H7 (cell line): ENCODE data around the gene B3GNT2. TPM values are rescaled to one million over a fixed set of nuclear protein-coding genes. Genes with fewer than 3 reads are reported as not detected.
"Not testable (repeated sequence)": the region's sequence is repeated elsewhere in the genome, so short reads cannot be mapped to it uniquely, and the experiment has no call there.

ENCODE experiments used
- DNase-seq: peaks from one replicate; pipeline ENCODE4 v3.0.0; 2012
- H3K27me3 ChIP-seq: 2 replicates; pipeline ENCODE4 v1.6.0; 2011; ENCODE audit warnings: mild to moderate bottlenecking, low read length; ENCODE audit not compliant: control insufficient read depth, insufficient read depth
- H3K36me3 ChIP-seq: replicated peaks from 2 replicates; pipeline ENCODE4 v1.5.1; 2011; ENCODE audit warnings: low read length; ENCODE audit not compliant: control insufficient read depth, insufficient read depth
- H3K4me3 ChIP-seq: 2 replicates; pipeline ENCODE4 v1.5.1; 2011; ENCODE audit warnings: low read depth, mild to moderate bottlenecking, control low read depth, low read length, moderate library complexity; ENCODE audit not compliant: insufficient read depth
- total RNA-seq: library from RNA; depleted of rRNA; stranded (reverse); fragments of >200 nt; shearing (Covaris generic); gene quantifications from 2 replicates; pipeline ENCODE4 v1.2.3, GENCODE V29; 2014

Gene B3GNT2
- total RNA-seq, 1 experiment from 2014 or later: 33.4 TPM

DNA sequence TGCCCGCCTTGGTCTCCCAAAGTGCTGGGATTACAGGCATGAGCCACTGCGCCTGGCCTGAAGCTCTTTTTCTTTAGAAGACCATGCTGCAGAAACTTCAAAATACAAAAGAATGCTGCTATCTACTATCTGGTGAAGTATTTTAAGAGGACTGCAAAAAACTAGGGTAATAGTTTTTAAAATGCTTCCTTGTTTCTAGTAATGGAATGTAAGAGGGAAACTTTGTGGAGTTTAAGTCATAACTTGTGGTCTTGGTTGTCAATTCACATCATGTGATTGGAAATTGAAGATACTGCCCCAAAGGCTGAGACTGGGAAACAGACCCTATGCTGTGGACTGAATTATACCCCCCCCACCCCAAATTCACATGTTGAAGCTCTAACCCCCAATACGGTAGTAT, 68.3 kb downstream of the B3GNT2 start:
- H3K27me3 ChIP-seq: no peaks in the 10 kb centered on the region
- no peak for DNase-seq
- no peak overlapping the region for H3K4me3 ChIP-seq
- no peaks in the 10 kb centered on the region for H3K36me3 ChIP-seq

DNA sequence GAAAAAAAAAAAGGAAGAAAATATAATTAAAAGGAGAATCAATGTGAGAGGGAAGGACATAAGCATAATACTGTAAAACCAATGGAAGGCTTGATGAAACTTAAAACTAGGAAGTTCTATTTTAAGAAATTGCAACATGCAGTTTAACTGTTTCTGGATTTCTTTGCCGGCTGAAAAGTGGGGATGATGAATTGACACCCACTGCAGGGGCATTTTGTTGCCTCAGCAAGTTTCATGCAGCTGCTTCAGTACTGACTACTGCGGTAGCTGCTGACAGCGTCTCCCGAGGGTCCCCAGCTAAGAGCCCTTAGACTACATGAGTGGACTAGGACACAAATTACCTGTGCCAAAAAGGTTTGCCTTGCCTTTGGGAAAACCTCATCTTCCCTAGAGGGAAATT, 69.2 kb downstream of the B3GNT2 start:
- DNase-seq: no peak
- Histone ChIP-seq H3K4me3 (no peak overlapping the region), H3K36me3 (no peaks in the 10 kb centered on the region), H3K27me3 (no peaks in the 10 kb centered on the region)

DNA sequence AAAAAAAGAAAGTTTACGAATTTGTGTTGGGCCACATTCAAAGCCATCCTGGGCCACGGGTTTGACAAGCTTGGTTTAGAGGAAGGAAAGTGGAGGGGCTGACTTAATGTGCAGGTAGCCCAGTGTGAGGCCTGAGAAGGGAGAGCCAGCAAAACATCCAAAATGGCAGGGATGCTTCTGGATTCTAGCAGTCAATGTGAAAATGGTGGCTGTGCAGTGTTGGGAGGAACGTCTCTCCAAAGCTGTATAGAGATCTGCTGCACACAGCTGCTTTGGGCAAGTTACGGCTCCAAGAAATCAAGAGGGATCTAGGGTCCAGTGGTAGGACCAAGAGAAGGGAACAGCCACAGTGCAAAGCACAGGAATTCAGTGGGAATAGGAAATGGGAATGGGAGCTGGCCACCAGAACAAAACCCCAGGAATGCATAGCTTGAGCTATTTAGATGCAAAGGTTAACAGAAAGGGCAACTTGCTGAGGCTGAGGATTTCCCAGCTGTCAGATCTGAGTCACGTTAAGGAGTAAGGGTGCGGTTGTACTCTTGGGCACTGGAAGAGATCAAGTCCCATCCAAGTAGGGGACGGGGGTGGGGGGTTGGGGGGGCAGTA, 70.6 kb downstream of the B3GNT2 start:
- Histone ChIP-seq H3K27me3 (no peaks in the 10 kb centered on the region), H3K4me3 (no peak overlapping the region), H3K36me3 (no peaks in the 10 kb centered on the region)
- DNase-seq: peak; percentile 52

DNA sequence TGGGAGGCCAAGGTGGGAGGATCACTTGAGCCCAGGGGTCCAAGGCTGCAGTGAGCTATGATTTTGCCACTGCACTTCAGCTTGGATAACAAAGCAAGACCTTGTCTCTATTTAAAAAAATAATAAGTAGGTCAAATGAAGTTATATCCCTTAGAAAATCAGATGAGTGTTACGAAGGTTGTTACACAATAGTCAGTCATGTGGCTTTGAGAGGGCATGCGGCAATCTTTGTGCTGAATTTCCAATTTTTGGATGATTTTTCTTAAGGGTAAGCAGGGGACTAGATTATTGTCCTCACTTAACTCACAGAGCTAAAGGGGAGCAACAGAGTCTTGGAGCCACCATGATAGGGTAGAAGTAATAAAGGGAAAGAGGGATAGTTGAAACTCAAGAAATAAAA, 71.8 kb downstream of the B3GNT2 start:
- DNase-seq: no peak
- no peaks in the 10 kb centered on the region for H3K36me3 ChIP-seq
- H3K27me3 ChIP-seq: no peaks in the 10 kb centered on the region
- no peak overlapping the region for H3K4me3 ChIP-seq

DNA sequence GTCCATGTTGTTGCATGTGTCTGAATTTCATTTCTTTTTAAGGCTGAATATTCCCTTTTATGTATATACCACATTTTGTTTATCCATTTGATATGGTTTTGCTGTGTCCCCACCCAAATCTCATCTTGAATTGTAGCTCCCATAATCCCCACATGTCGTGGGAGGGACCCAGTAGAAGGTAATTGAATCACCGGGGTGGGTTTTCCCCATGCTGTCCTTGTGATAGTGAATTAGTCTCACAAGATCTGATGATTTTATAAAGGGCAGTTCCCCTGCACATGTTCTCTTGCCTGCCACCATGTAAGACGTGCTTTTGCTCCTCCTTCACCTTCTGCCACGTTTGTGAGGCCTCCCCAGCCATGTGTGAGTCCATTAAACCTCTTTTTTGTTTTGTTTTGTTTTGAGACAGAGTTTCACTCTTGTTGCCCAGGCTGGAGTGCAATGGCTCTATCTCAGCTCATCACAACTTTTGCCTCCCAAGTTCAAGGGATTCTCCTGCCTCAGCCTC, 72.8 kb downstream of the B3GNT2 start:
- DNase-seq, H3K36me3 ChIP-seq, H3K4me3 ChIP-seq, H3K27me3 ChIP-seq: not testable (repeated sequence)

DNA sequence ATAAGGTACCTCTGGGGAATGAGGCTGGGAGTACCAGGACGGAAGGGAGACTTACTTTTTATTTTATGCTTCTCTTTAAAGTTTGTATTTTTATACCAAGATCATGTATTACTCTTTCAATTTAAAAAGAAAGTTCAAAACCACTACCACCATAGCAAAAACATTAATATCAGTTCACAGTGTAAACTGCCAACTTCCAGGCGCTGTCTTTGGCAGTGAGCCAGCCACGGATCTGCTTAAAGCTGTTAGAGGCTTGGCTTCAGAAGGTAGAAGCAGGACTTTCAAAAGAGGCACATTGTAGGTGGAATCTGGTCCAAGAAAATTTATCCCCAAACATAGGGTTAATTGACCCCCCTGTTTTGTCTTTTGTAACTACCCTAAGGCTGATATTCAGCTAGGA, 74.8 kb downstream of the B3GNT2 start:
- Histone ChIP-seq H3K27me3 (no peaks in the 10 kb centered on the region), H3K4me3 (no peak overlapping the region), H3K36me3 (no peaks in the 10 kb centered on the region)
- DNase-seq: no peak
